Memory B cell (primary cell): Measurements from ENCODE around the gene TMUB2.
A peak's percentile ranks its signal among the peaks of the same experiment; 100 is the strongest.

Experiments
- ATAC-seq: fragments of 150-1000 bp; cut with Tn5 transposase; 2 replicates; pipeline ENCODE4 v1.10.0; 2021; ENCODE audit warnings: low read depth, mild to moderate bottlenecking, moderate library complexity
- DNase-seq, 2 donors: peaks; one replicate each; pipeline ENCODE4 v3.0.0; 2022; ENCODE audit warnings: low spot score in 2 of 2
- H3K27ac Mint-ChIP-seq: one replicate; pipeline ENCODE4 v1.8.0; 2022; ENCODE audit warnings: mild to moderate bottlenecking, moderate library complexity, mixed read lengths
- H3K27me3 Mint-ChIP-seq: one replicate; pipeline ENCODE4 v1.8.0; 2022; ENCODE audit warnings: mixed read lengths
- H3K36me3 Mint-ChIP-seq: one replicate; pipeline ENCODE4 v1.8.0; 2022; ENCODE audit warnings: mild to moderate bottlenecking, mixed read lengths
- H3K4me1 Mint-ChIP-seq: one replicate; pipeline ENCODE4 v1.8.0; 2022; ENCODE audit warnings: mixed read lengths
- H3K4me3 Mint-ChIP-seq: one replicate; pipeline ENCODE4 v1.8.0; 2022; ENCODE audit warnings: mild to moderate bottlenecking, moderate library complexity, mixed read lengths
- H3K9me3 Mint-ChIP-seq: one replicate; pipeline ENCODE4 v1.8.0; 2022; ENCODE audit warnings: mixed read lengths

TMUB2 gene

GRCh38 chr17:44214896-44215295 is 28.1 kb downstream of the TMUB2 start:
- Mint-ChIP-seq H3K27ac (peak overlapping the region; percentile 87), H3K36me3 (peaks cover 22% of the 10 kb centered on the region), H3K4me1 (peaks cover 47% of the 10 kb centered on the region), H3K9me3 (no peaks in the 10 kb centered on the region), H3K27me3 (no peaks in the 10 kb centered on the region), H3K4me3 (peak overlapping the region; percentile 77)
- ATAC-seq, result no peak
- DNase-seq, result no peak

GRCh38 chr17:44216173-44216572 is 29.4 kb downstream of the TMUB2 start:
- Mint-ChIP-seq H3K27me3 (no peaks in the 10 kb centered on the region), H3K4me3 (peak overlapping the region; percentile 77), H3K9me3 (no peaks in the 10 kb centered on the region), H3K4me1 (peaks cover 43% of the 10 kb centered on the region), H3K36me3 (peaks cover 20% of the 10 kb centered on the region), H3K27ac (peak overlapping the region; percentile 87)
- peak; percentile 50 for ATAC-seq
- peak; percentile 60 to 72 for DNase-seq

GRCh38 chr17:44216694-44217093 is 29.9 kb downstream of the TMUB2 start:
- H3K9me3 Mint-ChIP-seq, result no peaks in the 10 kb centered on the region
- no peaks in the 10 kb centered on the region for H3K27me3 Mint-ChIP-seq
- H3K36me3 Mint-ChIP-seq, result peaks cover 20% of the 10 kb centered on the region
- no peak for DNase-seq
- ATAC-seq, result no peak
- peak overlapping the region; percentile 77 for H3K4me3 Mint-ChIP-seq
- peaks cover 43% of the 10 kb centered on the region for H3K4me1 Mint-ChIP-seq
- peak overlapping the region; percentile 87 for H3K27ac Mint-ChIP-seq

- Mint-ChIP-seq H3K9me3 (no peaks in the 10 kb centered on the region), H3K4me1 (peaks cover 46% of the 10 kb centered on the region), H3K4me3 (peak overlapping the region; percentile 77), H3K27ac (peak overlapping the region; percentile 87), H3K36me3 (peaks cover 20% of the 10 kb centered on the region), H3K27me3 (no peaks in the 10 kb centered on the region)
- DNase-seq, result peak in 1 of 2 donors; percentile 40
- no peak for ATAC-seq
Observed at GRCh38 chr17:44217738-44218343, 31.1 kb downstream of the TMUB2 start.

GRCh38 chr17:44218344-44219107 is 31.8 kb downstream of the TMUB2 start:
- DNase-seq (peak; percentile 85 to 88), ATAC-seq (peak; percentile 42)
- no peaks in the 10 kb centered on the region for H3K27me3 Mint-ChIP-seq
- H3K9me3 Mint-ChIP-seq, result no peaks in the 10 kb centered on the region
- peaks cover 20% of the 10 kb centered on the region for H3K36me3 Mint-ChIP-seq
- H3K27ac Mint-ChIP-seq, result peak overlapping the region; percentile 87
- peaks cover 46% of the 10 kb centered on the region for H3K4me1 Mint-ChIP-seq
- H3K4me3 Mint-ChIP-seq, result peak overlapping the region; percentile 77

GRCh38 chr17:44219108-44219615 is 32.4 kb downstream of the TMUB2 start:
- Mint-ChIP-seq H3K27ac (no peak overlapping the region), H3K4me1 (peaks cover 40% of the 10 kb centered on the region), H3K4me3 (peak overlapping the region; percentile 57), H3K9me3 (no peaks in the 10 kb centered on the region), H3K36me3 (peaks cover 14% of the 10 kb centered on the region), H3K27me3 (no peaks in the 10 kb centered on the region)
- ATAC-seq (peak; percentile 45), DNase-seq (peak; percentile 77 to 84)

GRCh38 chr17:44219616-44220212 is 32.9 kb downstream of the TMUB2 start, which contains the start of gene UBTF:
Gene UBTF, minus strand, starts transcription at chr17:44219675. Its CDS starts 1,446 bp downstream, at chr17:44218229.
- peaks cover 36% of the 10 kb centered on the region for H3K4me1 Mint-ChIP-seq
- DNase-seq, result peak; percentile 65 to 71
- no peaks in the 10 kb centered on the region for H3K9me3 Mint-ChIP-seq
- ATAC-seq, result peak; percentile 31
- peak within 1 kb of the TSS; percentile 91 for H3K27ac Mint-ChIP-seq
- H3K27me3 Mint-ChIP-seq, result no peaks in the 10 kb centered on the region
- peaks cover 12% of the 10 kb centered on the region for H3K36me3 Mint-ChIP-seq
- H3K4me3 Mint-ChIP-seq, result peak within 1 kb of the TSS; percentile 93

GRCh38 chr17:44220213-44221083 is 33.7 kb downstream of the TMUB2 start:
- H3K4me3 Mint-ChIP-seq, result peak overlapping the region; percentile 93
- peak; percentile 20 for ATAC-seq
- peak; percentile 51 to 70 for DNase-seq

GRCh38 chr17:44221084-44221861 is 34.5 kb downstream of the TMUB2 start:
- no peaks in the 10 kb centered on the region for H3K27me3 Mint-ChIP-seq
- H3K9me3 Mint-ChIP-seq, result no peaks in the 10 kb centered on the region
- peak overlapping the region; percentile 95 for H3K27ac Mint-ChIP-seq
- DNase-seq (peak; percentile 58 to 70), ATAC-seq (peak; percentile 28)
- peak overlapping the region; percentile 93 for H3K4me3 Mint-ChIP-seq
- peaks cover 22% of the 10 kb centered on the region for H3K4me1 Mint-ChIP-seq
- peaks cover 3% of the 10 kb centered on the region for H3K36me3 Mint-ChIP-seq

More at GRCh38 chr17:44220213-44221083, 33.7 kb downstream of the TMUB2 start:
- H3K4me1 Mint-ChIP-seq, result peaks cover 29% of the 10 kb centered on the region
- no peaks in the 10 kb centered on the region for H3K9me3 Mint-ChIP-seq
- H3K27me3 Mint-ChIP-seq, result no peaks in the 10 kb centered on the region
- H3K27ac Mint-ChIP-seq, result peak overlapping the region; percentile 95
- H3K36me3 Mint-ChIP-seq, result peaks cover 6% of the 10 kb centered on the region

- H3K36me3 Mint-ChIP-seq, result peaks cover 1% of the 10 kb centered on the region
- DNase-seq (peak in 1 of 2 donors; percentile 45), ATAC-seq (no peak)
- no peaks in the 10 kb centered on the region for H3K9me3 Mint-ChIP-seq
- peak overlapping the region; percentile 93 for H3K4me3 Mint-ChIP-seq
- no peaks in the 10 kb centered on the region for H3K27me3 Mint-ChIP-seq
- H3K27ac Mint-ChIP-seq, result peak overlapping the region; percentile 95
- H3K4me1 Mint-ChIP-seq, result peaks cover 18% of the 10 kb centered on the region
Observed at GRCh38 chr17:44221862-44222111, 35.0 kb downstream of the TMUB2 start.

- peak overlapping the region; percentile 95 for H3K27ac Mint-ChIP-seq
- H3K36me3 Mint-ChIP-seq, result no peaks in the 10 kb centered on the region
- ATAC-seq (no peak), DNase-seq (no peak)
- peaks cover 14% of the 10 kb centered on the region for H3K4me1 Mint-ChIP-seq
- no peaks in the 10 kb centered on the region for H3K27me3 Mint-ChIP-seq
- peak overlapping the region; percentile 93 for H3K4me3 Mint-ChIP-seq
- no peaks in the 10 kb centered on the region for H3K9me3 Mint-ChIP-seq
Observed at GRCh38 chr17:44222112-44222869, 35.5 kb downstream of the TMUB2 start.

GRCh38 chr17:44223541-44224071 is 36.8 kb downstream of the TMUB2 start:
- peaks cover 9% of the 10 kb centered on the region for H3K4me1 Mint-ChIP-seq
- DNase-seq, result no peak
- no peaks in the 10 kb centered on the region for H3K36me3 Mint-ChIP-seq
- ATAC-seq, result no peak
- H3K27me3 Mint-ChIP-seq, result no peaks in the 10 kb centered on the region
- no peak overlapping the region for H3K27ac Mint-ChIP-seq
- H3K4me3 Mint-ChIP-seq, result no peak overlapping the region
- no peaks in the 10 kb centered on the region for H3K9me3 Mint-ChIP-seq
